Body of pancreas (tissue), 4 donors: ENCODE measurements around the gene PPP2R5A.

Source experiments
- POLR2A ChIP-seq, 3 donors: fragments of 450-650 bp; IDR thresholded peaks; one replicate each; pipeline ENCODE4 v1.6.1; 2016; ENCODE audit warnings: antibody characterized with exemption in 3 of 3, mild to moderate bottlenecking in 2 of 3
- TF ChIP-seq, protein P1 (sequence below), 7 experiments: fragments of 450-650 bp in 4 of 7; fragments of 200-600 bp in 3 of 7; sonication (generic) in 3 of 7; IDR thresholded peaks; one replicate each; pipeline ENCODE4 v1.5.1; 2016 to 2019; ENCODE audit warnings: antibody characterized with exemption in 7 of 7

DNA sequence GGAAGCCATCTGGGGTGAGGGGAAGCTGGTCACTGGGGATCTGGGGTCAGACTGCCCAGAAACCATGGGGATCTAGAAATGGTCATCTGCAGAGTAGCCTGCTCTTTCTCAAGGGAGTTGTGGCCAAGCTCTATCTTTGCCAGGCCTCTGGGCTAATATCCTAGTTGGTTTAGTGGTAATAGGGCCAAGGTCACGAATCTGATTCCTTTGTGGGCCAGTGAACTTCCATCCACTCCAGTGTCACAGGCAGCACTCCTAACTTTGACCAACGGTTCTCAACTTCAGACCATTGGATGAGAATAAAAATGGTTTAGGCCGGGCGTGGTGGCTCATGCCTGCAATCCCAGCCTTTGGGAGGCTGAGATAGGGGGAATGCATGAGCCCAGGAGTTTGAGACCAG, 28.1 kb upstream of the PPP2R5A start:
- TF ChIP-seq, protein P1, sequence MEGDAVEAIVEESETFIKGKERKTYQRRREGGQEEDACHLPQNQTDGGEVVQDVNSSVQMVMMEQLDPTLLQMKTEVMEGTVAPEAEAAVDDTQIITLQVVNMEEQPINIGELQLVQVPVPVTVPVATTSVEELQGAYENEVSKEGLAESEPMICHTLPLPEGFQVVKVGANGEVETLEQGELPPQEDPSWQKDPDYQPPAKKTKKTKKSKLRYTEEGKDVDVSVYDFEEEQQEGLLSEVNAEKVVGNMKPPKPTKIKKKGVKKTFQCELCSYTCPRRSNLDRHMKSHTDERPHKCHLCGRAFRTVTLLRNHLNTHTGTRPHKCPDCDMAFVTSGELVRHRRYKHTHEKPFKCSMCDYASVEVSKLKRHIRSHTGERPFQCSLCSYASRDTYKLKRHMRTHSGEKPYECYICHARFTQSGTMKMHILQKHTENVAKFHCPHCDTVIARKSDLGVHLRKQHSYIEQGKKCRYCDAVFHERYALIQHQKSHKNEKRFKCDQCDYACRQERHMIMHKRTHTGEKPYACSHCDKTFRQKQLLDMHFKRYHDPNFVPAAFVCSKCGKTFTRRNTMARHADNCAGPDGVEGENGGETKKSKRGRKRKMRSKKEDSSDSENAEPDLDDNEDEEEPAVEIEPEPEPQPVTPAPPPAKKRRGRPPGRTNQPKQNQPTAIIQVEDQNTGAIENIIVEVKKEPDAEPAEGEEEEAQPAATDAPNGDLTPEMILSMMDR (IDR thresholded peaks at IDR 0.05), result no peak
- no peak for TF ChIP-seq POLR2A (IDR thresholded peaks at IDR 0.05)
